ENCODE data around the gene FADS3. TPM values are rescaled to one million over a fixed set of nuclear protein-coding genes. Genes with fewer than 3 reads are reported as not detected.

FADS3 gene
- total and polyA plus RNA-seq, 9 of the 15 experiments (the other 6 are each of a cell fraction or from before 2014, with no cell fraction given) = 0.97 to 148 (median 92.7) TPM

DNA sequence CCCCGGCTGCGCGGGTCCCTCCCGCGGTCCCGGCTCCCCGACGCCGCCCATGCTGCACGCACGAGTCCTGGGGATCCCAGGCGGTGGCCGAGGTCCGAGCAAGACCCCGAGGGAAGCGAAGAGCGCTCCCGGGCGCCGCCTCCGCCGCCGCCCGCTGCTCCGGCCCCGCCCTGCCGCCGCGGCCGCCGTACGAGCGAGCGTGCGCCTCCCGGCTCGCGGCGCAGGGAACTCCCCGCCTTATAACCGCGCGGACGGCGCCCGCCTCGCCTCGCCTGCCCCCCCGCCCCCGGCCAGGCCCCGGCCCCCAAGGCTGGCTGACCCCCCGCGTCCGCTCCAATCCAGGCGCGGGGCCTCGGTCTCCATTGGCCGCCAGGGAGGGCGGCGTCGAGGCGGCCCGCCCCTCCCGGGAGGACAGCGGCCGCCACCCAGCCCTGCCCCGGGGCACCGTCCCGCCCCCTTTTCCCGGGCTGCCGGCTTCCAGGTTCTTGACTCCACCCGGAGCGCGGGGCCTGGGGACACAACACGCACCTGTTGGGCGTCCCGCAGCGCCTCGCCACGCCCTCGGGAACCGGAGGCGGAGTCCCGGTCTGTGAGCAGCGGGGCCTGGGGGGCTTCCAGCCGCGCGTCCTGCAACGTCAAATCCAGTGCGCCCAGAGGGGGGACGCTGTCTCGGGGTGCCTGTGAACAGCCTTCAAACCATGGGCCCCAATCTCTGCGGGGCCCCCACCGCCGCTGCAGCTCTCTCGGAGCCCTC, at the start of gene FADS3 (continued):
- TF ChIP-seq, protein P1, sequence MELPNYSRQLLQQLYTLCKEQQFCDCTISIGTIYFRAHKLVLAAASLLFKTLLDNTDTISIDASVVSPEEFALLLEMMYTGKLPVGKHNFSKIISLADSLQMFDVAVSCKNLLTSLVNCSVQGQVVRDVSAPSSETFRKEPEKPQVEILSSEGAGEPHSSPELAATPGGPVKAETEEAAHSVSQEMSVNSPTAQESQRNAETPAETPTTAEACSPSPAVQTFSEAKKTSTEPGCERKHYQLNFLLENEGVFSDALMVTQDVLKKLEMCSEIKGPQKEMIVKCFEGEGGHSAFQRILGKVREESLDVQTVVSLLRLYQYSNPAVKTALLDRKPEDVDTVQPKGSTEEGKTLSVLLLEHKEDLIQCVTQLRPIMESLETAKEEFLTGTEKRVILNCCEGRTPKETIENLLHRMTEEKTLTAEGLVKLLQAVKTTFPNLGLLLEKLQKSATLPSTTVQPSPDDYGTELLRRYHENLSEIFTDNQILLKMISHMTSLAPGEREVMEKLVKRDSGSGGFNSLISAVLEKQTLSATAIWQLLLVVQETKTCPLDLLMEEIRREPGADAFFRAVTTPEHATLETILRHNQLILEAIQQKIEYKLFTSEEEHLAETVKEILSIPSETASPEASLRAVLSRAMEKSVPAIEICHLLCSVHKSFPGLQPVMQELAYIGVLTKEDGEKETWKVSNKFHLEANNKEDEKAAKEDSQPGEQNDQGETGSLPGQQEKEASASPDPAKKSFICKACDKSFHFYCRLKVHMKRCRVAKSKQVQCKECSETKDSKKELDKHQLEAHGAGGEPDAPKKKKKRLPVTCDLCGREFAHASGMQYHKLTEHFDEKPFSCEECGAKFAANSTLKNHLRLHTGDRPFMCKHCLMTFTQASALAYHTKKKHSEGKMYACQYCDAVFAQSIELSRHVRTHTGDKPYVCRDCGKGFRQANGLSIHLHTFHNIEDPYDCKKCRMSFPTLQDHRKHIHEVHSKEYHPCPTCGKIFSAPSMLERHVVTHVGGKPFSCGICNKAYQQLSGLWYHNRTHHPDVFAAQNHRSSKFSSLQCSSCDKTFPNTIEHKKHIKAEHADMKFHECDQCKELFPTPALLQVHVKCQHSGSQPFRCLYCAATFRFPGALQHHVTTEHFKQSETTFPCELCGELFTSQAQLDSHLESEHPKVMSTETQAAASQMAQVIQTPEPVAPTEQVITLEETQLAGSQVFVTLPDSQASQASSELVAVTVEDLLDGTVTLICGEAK (IDR thresholded peaks at IDR 0.05) = no peak
- TF ChIP-seq, protein P1 (CRISPR knock-in tag; IDR thresholded peaks at IDR 0.05) = no peak
- TF ChIP-seq MXI1 (IDR thresholded peaks at IDR 0.05; ENCODE audit: low read depth, low read length) (no peak), ZNF75A (CRISPR knock-in tag; IDR thresholded peaks at IDR 0.05) (no peak)

All from K562 (cell line).